Measurements from ENCODE around the gene ADIPOR2.

DNA sequence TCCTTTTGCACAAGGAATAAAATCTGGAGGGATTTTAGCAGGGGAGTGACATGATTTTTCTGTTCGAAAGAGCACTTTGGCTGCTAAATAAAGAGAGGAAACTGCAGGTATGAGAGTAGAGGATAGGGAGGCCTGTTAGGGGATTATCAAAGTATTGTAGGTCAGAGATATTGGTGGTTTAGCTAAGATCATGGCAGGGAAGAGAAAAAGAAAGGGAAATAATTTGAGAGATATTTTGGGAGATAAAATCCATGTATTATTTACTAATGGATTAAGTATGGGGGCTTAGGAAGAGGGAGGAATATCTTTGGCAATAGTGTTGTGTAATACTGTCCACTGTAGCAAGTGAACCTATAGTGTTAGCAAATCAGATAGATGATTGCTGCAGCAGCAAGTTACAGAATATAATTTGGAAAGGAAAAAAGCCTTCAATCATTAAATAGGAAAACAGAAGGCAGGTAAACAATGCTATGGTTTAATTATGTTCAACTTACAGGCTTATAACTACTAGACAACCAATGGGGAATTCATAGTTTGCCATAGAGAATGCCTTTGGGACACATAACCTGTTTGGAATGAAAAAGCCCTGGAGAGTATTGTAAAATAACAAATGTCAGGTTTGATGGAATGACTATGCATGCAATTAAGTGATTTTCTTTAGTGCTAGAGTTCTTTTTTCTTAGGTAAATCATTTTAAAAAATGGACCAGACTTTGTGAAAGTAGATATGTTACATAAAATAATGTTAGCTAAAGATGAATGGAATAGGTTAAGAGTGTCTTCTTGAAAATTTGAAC is 50.5 kb downstream of the ADIPOR2 start:
- no peak for TF ChIP-seq CTCF (IDR thresholded peaks at IDR 0.05)
- TF ChIP-seq POLR2A (IDR thresholded peaks at IDR 0.05), result no peak
